Nephron (organoid): ENCODE results near the gene RSPH10B.
"Not testable (repeated sequence)": the region's sequence is repeated elsewhere in the genome, so short reads cannot be mapped to it uniquely, and the experiment has no call there.

Experiments
- H3K27ac Mint-ChIP-seq, 3 experiments: 2 replicates each; pipeline ENCODE4 v1.8.0; 2020; ENCODE audit warnings: mixed read lengths in 3 of 3, mild to moderate bottlenecking in 2 of 3, moderate library complexity in 1 of 3
- H3K27me3 Mint-ChIP-seq: 2 replicates; pipeline ENCODE4 v1.8.0; 2021; ENCODE audit warnings: low read depth, mild to moderate bottlenecking, moderate library complexity, mixed read lengths
- H3K36me3 Mint-ChIP-seq: 2 replicates; pipeline ENCODE4 v1.8.0; 2020; ENCODE audit warnings: low read depth, mixed read lengths
- H3K4me1 Mint-ChIP-seq: 2 replicates; pipeline ENCODE4 v1.8.0; 2020; ENCODE audit warnings: mixed read lengths
- H3K4me3 Mint-ChIP-seq, 3 experiments: 2 replicates each; pipeline ENCODE4 v1.8.0; 2020; ENCODE audit warnings: mild to moderate bottlenecking in 3 of 3, mixed read lengths in 3 of 3, moderate library complexity in 2 of 3
- H3K9me3 Mint-ChIP-seq: 2 replicates; pipeline ENCODE4 v1.8.0; 2020; ENCODE audit warnings: mixed read lengths
- TF ChIP-seq, protein P1 (sequence below), 3 experiments: fragments of 200-600 bp; sonication (generic); IDR thresholded peaks; one replicate each; pipeline ENCODE4 v1.5.0; 2021; ENCODE audit warnings: antibody characterized with exemption in 3 of 3; ENCODE audit not compliant: unreplicated experiment in 3 of 3

RSPH10B gene

DNA sequence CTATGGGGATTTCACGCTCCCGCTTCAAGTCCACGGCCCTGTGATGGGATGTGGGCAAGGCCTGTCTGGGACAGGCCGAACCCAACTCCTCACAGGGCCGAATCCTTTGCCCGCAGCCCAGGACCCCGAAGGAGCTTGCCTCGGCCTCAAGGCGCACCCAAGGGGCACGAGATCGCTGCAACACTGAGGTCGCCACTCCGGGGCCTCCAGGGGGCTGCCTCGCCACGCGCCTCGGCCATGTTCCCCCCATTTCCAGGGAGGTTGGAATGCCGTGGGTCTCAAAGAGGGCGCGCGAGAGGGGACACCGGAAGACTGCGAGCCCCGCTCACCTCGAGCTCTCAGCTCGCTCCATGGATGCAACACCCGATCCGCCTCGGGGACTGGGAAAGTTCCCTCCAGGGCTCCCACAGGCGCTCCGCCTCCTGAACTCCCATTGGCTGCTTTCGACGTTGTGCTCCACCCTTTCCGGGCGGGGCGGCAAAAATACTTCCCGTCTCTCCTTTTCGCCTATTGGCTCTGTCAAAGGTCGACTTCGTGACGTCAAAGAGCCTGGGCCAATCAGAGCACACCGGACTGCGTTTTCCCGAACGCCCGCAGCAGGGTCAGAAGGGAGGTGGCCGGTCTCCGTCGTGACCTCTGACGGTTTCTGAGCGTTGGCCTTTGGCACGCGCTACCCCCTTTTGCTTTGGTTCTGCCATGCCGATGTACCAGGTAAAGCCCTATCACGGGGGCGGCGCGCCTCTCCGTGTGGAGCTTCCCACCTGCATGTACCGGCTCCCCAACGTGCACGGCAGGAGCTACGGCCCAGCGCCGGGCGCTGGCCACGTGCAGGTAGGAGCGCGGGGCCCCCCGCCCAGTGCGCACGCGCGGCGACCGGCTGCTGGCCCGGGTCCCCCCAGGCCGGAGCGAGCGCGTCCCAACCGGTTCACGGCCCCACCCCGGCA lies 38.5 kb upstream of the RSPH10B start, which contains the start of the genes AIMP2 and PMS2:
Gene AIMP2 (plus strand): TSS at position 605 of the 944 bp plus-strand sequence. CDS start 92 bp downstream, at position 697.
Gene PMS2 (minus strand): TSS at position 382 of the 944 bp plus-strand sequence. CDS start 30 bp downstream, at position 352.
- Mint-ChIP-seq H3K4me3 (peak within 1 kb of the TSS; percentile 91 to 94 (median 92)), H3K36me3 (peaks cover 8% of the 10 kb centered on the region), H3K27ac (peak within 1 kb of the TSS; percentile 68 to 88 (median 84)), H3K9me3 (no peaks in the 10 kb centered on the region), H3K4me1 (peaks cover 29% of the 10 kb centered on the region), H3K27me3 (no peaks in the 10 kb centered on the region)
- TF ChIP-seq, protein P1, sequence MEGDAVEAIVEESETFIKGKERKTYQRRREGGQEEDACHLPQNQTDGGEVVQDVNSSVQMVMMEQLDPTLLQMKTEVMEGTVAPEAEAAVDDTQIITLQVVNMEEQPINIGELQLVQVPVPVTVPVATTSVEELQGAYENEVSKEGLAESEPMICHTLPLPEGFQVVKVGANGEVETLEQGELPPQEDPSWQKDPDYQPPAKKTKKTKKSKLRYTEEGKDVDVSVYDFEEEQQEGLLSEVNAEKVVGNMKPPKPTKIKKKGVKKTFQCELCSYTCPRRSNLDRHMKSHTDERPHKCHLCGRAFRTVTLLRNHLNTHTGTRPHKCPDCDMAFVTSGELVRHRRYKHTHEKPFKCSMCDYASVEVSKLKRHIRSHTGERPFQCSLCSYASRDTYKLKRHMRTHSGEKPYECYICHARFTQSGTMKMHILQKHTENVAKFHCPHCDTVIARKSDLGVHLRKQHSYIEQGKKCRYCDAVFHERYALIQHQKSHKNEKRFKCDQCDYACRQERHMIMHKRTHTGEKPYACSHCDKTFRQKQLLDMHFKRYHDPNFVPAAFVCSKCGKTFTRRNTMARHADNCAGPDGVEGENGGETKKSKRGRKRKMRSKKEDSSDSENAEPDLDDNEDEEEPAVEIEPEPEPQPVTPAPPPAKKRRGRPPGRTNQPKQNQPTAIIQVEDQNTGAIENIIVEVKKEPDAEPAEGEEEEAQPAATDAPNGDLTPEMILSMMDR (IDR thresholded peaks at IDR 0.05; ENCODE audit: unreplicated experiment in 3 of 3): no peak

DNA sequence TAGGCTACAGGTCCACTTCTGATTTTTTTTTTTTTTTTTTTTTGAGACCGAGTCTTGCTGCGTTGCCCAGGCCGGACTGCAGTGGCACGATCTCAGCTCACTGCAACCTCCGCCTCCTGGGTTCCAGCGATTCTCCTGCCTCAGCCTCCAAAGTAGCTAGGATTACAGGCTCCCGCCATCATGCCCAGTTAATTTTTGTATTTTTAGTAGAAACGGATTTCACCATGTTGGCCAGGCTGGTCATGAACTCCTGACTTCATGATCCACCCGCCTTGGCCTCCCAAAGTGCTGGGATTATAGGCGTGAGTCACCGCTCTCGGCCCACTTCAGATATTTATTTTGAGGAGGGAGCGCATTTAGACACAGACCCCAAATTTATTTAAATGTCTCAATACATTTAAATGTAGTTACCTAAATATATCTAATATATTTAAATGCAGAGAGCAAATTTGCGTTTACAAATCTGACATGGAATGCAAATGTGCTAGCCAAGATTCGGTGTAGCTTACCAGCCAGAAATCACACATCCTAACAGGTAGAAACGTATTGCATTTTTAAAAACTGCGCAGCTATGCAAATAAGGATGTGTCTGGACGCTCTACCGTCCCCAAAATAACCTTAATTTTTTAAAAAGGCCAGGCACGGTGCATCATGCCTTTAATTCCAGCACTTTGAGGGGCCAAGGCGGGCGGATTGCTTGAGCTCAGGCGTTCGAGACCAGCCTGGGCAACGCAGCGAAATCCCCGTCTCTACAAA lies 37.5 kb upstream of the RSPH10B start:
- Mint-ChIP-seq H3K4me1 (peaks cover 29% of the 10 kb centered on the region), H3K4me3 (peak overlapping the region; percentile 91 to 94 (median 92)), H3K27ac (peak overlapping the region; percentile 35 to 88 (median 84)), H3K36me3 (peaks cover 12% of the 10 kb centered on the region)
- H3K9me3 Mint-ChIP-seq, H3K27me3 Mint-ChIP-seq: not testable (repeated sequence)

DNA sequence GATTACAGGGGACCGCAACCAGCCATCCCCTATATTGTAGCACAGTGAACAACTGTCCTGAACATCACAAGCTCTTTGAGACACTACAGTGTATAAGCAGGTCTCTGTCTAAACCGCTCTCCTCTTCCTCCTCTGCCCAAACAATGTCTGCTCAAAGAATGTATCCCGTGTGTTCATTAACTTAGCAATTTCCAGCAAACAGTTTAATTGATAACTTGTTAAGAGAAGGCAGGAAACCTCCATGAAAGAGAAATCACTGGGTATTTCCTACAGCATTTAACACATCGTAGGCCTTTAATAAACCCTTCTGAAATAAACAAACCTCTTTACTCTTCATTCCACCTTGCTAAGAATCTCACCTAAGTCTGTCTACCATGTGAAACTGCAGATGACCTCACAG lies 36.9 kb upstream of the RSPH10B start:
- TF ChIP-seq, protein P1 (IDR thresholded peaks at IDR 0.05; ENCODE audit: unreplicated experiment in 3 of 3): no peak
- H3K36me3 Mint-ChIP-seq: peaks cover 10% of the 10 kb centered on the region
- peak overlapping the region; percentile 35 to 84 (median 80) for H3K27ac Mint-ChIP-seq
- H3K9me3 Mint-ChIP-seq: no peaks in the 10 kb centered on the region
- H3K4me1 Mint-ChIP-seq: peaks cover 23% of the 10 kb centered on the region
- H3K27me3 Mint-ChIP-seq: no peaks in the 10 kb centered on the region
- H3K4me3 Mint-ChIP-seq: peak overlapping the region; percentile 27 to 94 (median 91)

DNA sequence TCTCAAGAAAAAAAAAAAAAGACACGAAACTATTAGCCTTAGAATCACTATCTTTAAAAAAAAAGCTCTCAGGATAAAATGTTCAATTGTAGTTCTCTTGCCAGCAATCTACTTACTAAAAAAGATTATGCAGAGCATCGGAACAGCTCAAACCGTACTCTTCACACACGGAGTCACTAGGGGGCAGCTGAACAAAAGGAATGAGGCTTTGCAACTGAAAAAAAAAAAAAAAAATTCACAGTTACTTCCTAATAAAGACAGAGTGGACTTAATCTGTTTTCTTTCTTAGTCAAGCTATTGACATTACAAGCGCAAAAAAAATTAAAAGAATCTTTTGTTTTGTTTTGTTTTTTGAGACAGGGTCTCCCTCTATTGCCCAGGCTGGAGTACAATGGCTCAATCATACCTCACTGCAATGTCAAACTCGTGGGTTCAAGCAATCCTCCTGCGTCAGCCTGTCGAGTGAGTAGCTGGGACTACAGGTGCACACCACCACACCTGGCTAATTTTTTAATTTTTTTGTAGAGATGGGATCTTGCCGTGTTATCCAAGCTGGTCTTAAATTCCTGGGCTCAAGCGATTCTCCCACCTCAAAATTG lies 26.8 kb upstream of the RSPH10B start:
- Mint-ChIP-seq H3K27ac (peak overlapping the region; percentile 36 to 57 (median 49)), H3K4me3 (no peak overlapping the region)

DNA sequence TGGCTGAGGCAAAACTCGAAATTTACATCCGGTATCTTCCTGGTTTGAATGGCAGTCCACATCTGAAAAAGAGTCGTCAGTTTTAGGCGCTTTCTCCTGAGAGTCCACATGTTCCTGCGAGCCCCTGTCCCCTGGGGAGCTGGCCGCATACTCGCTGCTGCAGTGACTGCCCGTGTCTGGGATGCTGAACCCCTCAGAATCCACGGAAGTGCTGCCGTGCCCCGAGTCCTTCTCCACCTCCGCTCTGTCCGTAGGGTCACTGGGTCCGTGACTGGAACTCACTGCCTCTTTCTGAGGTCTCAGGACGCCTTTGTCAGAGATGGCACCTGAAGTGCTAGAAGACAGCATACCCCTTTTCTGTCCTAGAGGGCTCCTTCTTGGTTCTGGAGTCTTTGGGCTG lies 16.6 kb upstream of the RSPH10B start:
- not testable (repeated sequence) for H3K9me3 Mint-ChIP-seq, H3K27me3 Mint-ChIP-seq, H3K4me3 Mint-ChIP-seq, H3K27ac Mint-ChIP-seq, H3K4me1 Mint-ChIP-seq
- peaks cover 42% of the 10 kb centered on the region for H3K36me3 Mint-ChIP-seq

More for the DNA sequence above, 26.8 kb upstream of the RSPH10B start:
- H3K4me1 Mint-ChIP-seq: peaks cover 11% of the 10 kb centered on the region
- H3K27me3 Mint-ChIP-seq: no peaks in the 10 kb centered on the region
- H3K36me3 Mint-ChIP-seq: peaks cover 61% of the 10 kb centered on the region
- TF ChIP-seq, protein P1 (IDR thresholded peaks at IDR 0.05; ENCODE audit: unreplicated experiment in 3 of 3): peak; percentile 64 to 70 (median 67)
- no peaks in the 10 kb centered on the region for H3K9me3 Mint-ChIP-seq

DNA sequence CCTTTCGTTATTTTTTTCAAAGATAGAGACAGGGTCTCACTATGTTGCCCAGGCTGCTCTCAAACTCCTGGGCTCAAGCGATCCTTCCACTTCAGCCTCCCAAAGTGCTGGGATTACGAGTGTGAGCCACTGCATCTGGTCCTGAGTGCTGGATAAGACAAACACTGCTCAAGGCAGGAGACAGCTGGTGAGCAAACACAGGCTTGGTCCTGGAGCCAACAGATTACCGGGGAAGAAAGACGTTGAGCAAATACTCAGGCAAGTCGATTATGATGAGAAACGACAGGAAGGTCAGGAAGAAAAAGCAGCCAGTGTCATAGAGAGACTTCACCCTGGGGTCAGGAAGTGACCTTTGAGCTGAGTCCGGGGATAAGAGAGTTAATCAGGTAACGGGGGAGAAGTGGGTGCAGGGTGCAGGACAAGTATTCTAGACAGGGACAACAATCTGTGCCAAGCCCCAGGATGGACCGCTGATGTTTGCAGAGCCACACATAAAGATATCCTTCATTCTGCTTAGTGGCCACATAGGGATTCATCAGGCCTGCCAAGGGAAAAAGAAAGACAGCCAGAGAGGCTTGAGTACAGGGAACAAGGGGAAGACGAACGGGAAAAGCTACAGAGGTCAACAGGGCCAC lies 9.3 kb upstream of the RSPH10B start:
- H3K36me3 Mint-ChIP-seq: peaks cover 16% of the 10 kb centered on the region
- H3K27me3 Mint-ChIP-seq, H3K4me3 Mint-ChIP-seq, H3K4me1 Mint-ChIP-seq, H3K27ac Mint-ChIP-seq, H3K9me3 Mint-ChIP-seq: not testable (repeated sequence)

DNA sequence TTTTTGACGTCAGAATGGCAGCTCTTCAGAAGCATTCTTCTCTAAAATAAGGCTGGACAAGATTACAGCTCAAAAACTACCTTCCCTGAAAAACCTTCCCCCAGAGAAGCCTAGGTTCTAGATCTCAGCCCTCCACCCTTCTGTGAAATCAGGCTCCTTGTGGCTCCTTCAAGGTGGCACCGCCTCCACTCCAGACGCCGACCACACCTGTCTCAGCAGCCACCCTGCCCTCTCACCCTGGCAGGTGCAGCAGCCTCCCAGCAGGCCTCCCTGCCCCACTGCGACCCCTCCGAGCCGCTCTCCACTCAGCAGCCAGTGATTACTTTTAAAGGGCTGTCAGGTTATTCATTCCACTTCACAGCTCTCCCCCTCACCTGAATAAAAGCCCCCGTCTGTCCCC lies 3.1 kb upstream of the RSPH10B start:
- not testable (repeated sequence) for H3K36me3 Mint-ChIP-seq, H3K4me3 Mint-ChIP-seq, H3K27ac Mint-ChIP-seq, H3K9me3 Mint-ChIP-seq, H3K27me3 Mint-ChIP-seq, H3K4me1 Mint-ChIP-seq

DNA sequence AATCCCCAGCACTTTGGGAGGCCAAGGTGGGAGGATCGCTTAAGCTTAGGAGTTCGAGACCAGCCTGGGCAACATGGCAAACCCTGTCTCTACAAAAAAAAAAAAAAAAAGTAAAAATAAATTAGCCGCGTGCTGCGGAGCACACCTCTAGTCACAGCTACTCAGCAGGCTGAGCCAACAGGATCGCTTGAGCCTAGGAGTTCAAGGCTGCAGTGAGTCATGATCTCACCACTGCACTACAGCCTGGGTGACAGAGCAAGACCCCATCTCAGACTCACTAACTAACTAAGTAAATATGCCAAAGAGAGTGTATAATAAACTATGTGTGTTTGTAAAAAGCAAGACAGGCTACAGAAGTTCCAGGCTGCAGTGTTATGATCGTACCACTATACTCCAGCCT lies 6.7 kb downstream of the RSPH10B start:
- not testable (repeated sequence) for H3K4me3 Mint-ChIP-seq, H3K27ac Mint-ChIP-seq, H3K36me3 Mint-ChIP-seq, H3K9me3 Mint-ChIP-seq, H3K27me3 Mint-ChIP-seq, H3K4me1 Mint-ChIP-seq

DNA sequence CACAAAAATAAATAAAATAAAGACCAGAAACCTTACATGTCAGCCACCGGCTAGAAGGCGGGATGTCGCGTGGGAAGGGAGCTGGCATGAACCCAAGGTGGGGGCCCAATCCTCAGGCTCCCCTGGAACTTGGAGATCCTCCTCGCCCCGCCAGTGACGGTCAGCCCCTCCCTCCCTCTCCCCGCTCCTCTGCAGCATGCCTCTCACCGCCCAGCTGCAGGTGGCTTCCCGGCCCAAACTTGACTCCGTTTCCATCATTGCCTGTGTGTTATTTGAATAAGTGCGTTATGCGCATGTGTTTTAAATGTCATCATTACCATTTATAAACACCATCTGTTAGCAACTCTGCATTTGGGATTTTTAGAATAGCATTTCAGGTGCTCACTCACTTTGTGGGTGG lies 7.3 kb downstream of the RSPH10B start:
- not testable (repeated sequence) for H3K27ac Mint-ChIP-seq, H3K9me3 Mint-ChIP-seq, H3K4me3 Mint-ChIP-seq, H3K4me1 Mint-ChIP-seq, H3K27me3 Mint-ChIP-seq, H3K36me3 Mint-ChIP-seq

DNA sequence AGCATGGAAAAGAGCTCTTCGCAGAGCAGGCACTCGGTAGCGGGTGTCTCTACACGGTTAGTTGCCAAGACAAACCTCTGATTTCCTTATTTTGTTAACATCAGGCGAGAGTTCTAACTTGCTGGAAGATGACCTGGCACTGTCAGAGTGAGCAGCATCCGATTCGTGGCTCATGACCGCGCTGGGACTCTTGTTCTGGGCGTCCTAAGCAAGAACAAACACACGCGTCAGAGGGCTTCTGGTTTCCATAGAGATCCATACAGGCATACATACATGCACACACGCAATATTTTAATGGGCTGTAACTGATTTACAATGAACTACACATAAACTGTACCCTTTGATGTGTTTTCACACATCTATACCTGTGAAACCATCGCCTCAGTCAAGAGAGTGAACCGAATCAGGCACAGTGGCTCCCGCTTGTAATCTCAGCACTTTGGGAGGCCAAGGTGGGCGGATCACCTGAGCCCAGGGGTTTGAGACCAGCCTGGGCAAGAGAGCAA lies 35.5 kb downstream of the RSPH10B start:
- not testable (repeated sequence) for H3K9me3 Mint-ChIP-seq, H3K36me3 Mint-ChIP-seq, H3K4me3 Mint-ChIP-seq, H3K27me3 Mint-ChIP-seq, H3K27ac Mint-ChIP-seq, H3K4me1 Mint-ChIP-seq
